ACC112 (cell line): ENCODE data around the gene MTF2.

Source experiments
- H2AFZ ChIP-seq: fragments of 200-600 bp; sonication (generic); one replicate; pipeline ENCODE4 v1.6.0; 2017; ENCODE audit warnings: antibody characterized with exemption, low read length; ENCODE audit not compliant: unreplicated experiment
- H3K27ac ChIP-seq: fragments of 200-600 bp; sonication (generic); 2 replicates; pipeline ENCODE4 v1.5.1; 2014; ENCODE audit warnings: low read depth, mild to moderate bottlenecking, antibody characterized with exemption, low read length, moderate library complexity
- H3K27me3 ChIP-seq: fragments of 200-600 bp; sonication (generic); 2 replicates; pipeline ENCODE4 v1.6.1; 2014; ENCODE audit warnings: mild to moderate bottlenecking, antibody characterized with exemption, low read length, moderate library complexity, mixed read lengths; ENCODE audit not compliant: insufficient read depth
- H3K36me3 ChIP-seq: fragments of 200-600 bp; sonication (generic); 2 replicates; pipeline ENCODE4 v1.6.1; 2016; ENCODE audit warnings: mild to moderate bottlenecking, antibody characterized with exemption, low read length, moderate library complexity, mixed read lengths; ENCODE audit not compliant: insufficient read depth
- H3K4me1 ChIP-seq: fragments of 200-600 bp; sonication (generic); one replicate; pipeline ENCODE4 v1.6.1; 2016; ENCODE audit warnings: low read length, mixed read lengths; ENCODE audit not compliant: insufficient read depth, unreplicated experiment, control insufficient read depth
- H3K4me3 ChIP-seq: fragments of 200-600 bp; sonication (generic); 2 replicates; pipeline ENCODE4 v1.5.1; 2014; ENCODE audit warnings: mild to moderate bottlenecking, low read depth, low read length
- H3K79me2 ChIP-seq: fragments of 200-600 bp; sonication (generic); one replicate; pipeline ENCODE4 v1.6.0; 2016; ENCODE audit warnings: low read length; ENCODE audit not compliant: control insufficient read depth, unreplicated experiment, insufficient read depth

Gene MTF2

GRCh38 chr1:93047618-93048017 is 31.5 kb upstream of the MTF2 start:
- no peak overlapping the region for H2AFZ ChIP-seq

GRCh38 chr1:93051961-93052360 is 27.1 kb upstream of the MTF2 start:
- no peak overlapping the region for H3K4me3 ChIP-seq
- H3K79me2 ChIP-seq: no peaks in the 10 kb centered on the region
- H2AFZ ChIP-seq: no peak overlapping the region
- H3K4me1 ChIP-seq: no peaks in the 10 kb centered on the region
- no peaks in the 10 kb centered on the region for H3K36me3 ChIP-seq
- H3K27ac ChIP-seq: no peak overlapping the region
- peaks cover 26% of the 10 kb centered on the region for H3K27me3 ChIP-seq

More at GRCh38 chr1:93047618-93048017, 31.5 kb upstream of the MTF2 start:
- Histone ChIP-seq H3K4me1 (no peaks in the 10 kb centered on the region), H3K27me3 (peaks cover 7% of the 10 kb centered on the region; the same call in 1 of the 2 replicates), H3K79me2 (no peaks in the 10 kb centered on the region), H3K27ac (no peak overlapping the region), H3K36me3 (no peaks in the 10 kb centered on the region), H3K4me3 (no peak overlapping the region)

- no peaks in the 10 kb centered on the region for H3K36me3 ChIP-seq
Measured at GRCh38 chr1:93056214-93056613, 22.9 kb upstream of the MTF2 start.

GRCh38 chr1:93056649-93057048 is 22.4 kb upstream of the MTF2 start:
- H3K27me3 ChIP-seq: peaks cover 45% of the 10 kb centered on the region
- no peaks in the 10 kb centered on the region for H3K79me2 ChIP-seq
- no peak overlapping the region for H3K27ac ChIP-seq
- H3K4me3 ChIP-seq: no peak overlapping the region
- no peaks in the 10 kb centered on the region for H3K36me3 ChIP-seq
- no peaks in the 10 kb centered on the region for H3K4me1 ChIP-seq
- H2AFZ ChIP-seq: no peak overlapping the region

More at GRCh38 chr1:93056214-93056613, 22.9 kb upstream of the MTF2 start:
- Histone ChIP-seq H3K79me2 (no peaks in the 10 kb centered on the region), H3K27me3 (peaks cover 45% of the 10 kb centered on the region), H3K4me1 (no peaks in the 10 kb centered on the region), H2AFZ (no peak overlapping the region), H3K4me3 (no peak overlapping the region), H3K27ac (no peak overlapping the region)

GRCh38 chr1:93061895-93062792 is 16.9 kb upstream of the MTF2 start:
- Histone ChIP-seq H3K4me3 (no peak overlapping the region), H2AFZ (no peak overlapping the region), H3K79me2 (no peaks in the 10 kb centered on the region), H3K27ac (no peak overlapping the region), H3K36me3 (no peaks in the 10 kb centered on the region), H3K4me1 (no peaks in the 10 kb centered on the region), H3K27me3 (peaks cover 40% of the 10 kb centered on the region)

- H2AFZ ChIP-seq: peak overlapping the region; percentile 60
- H3K27me3 ChIP-seq: no peaks in the 10 kb centered on the region
- peaks cover 25% of the 10 kb centered on the region for H3K79me2 ChIP-seq
- no peak overlapping the region for H3K4me3 ChIP-seq
- H3K4me1 ChIP-seq: peaks cover 3% of the 10 kb centered on the region
- no peaks in the 10 kb centered on the region for H3K36me3 ChIP-seq
- no peak overlapping the region for H3K27ac ChIP-seq
Measured at GRCh38 chr1:93076268-93076667, 2.8 kb upstream of the MTF2 start.

GRCh38 chr1:93078203-93078602 is 880 bp upstream of the MTF2 start:
- peak overlapping the region; percentile 93 for H2AFZ ChIP-seq
- H3K4me1 ChIP-seq: peaks cover 12% of the 10 kb centered on the region
- peaks cover 45% of the 10 kb centered on the region for H3K79me2 ChIP-seq
- peak overlapping the region; percentile 36; the same call in 1 of the 2 replicates for H3K27ac ChIP-seq
- peak overlapping the region; percentile 100 for H3K4me3 ChIP-seq
- H3K36me3 ChIP-seq: peaks cover 3% of the 10 kb centered on the region; the same call in 1 of the 2 replicates
- H3K27me3 ChIP-seq: no peaks in the 10 kb centered on the region

- peaks cover 7% of the 10 kb centered on the region for H3K36me3 ChIP-seq
- peaks cover 49% of the 10 kb centered on the region for H3K79me2 ChIP-seq
- H2AFZ ChIP-seq: peak overlapping the region; percentile 93
- peak overlapping the region; percentile 100 for H3K4me3 ChIP-seq
- no peaks in the 10 kb centered on the region for H3K27me3 ChIP-seq
- peaks cover 12% of the 10 kb centered on the region for H3K4me1 ChIP-seq
- peak overlapping the region; percentile 36 for H3K27ac ChIP-seq
Measured at GRCh38 chr1:93078638-93078985, 471 bp upstream of the MTF2 start.

GRCh38 chr1:93079685-93080141 is 630 bp downstream of the MTF2 start:
- Histone ChIP-seq H3K79me2 (peaks cover 60% of the 10 kb centered on the region), H2AFZ (peak overlapping the region; percentile 100), H3K36me3 (peaks cover 15% of the 10 kb centered on the region), H3K4me1 (peaks cover 12% of the 10 kb centered on the region), H3K27me3 (no peaks in the 10 kb centered on the region), H3K4me3 (peak overlapping the region; percentile 100), H3K27ac (peak overlapping the region; percentile 86)

- peaks cover 63% of the 10 kb centered on the region for H3K79me2 ChIP-seq
- H2AFZ ChIP-seq: peak overlapping the region; percentile 14
- no peaks in the 10 kb centered on the region for H3K27me3 ChIP-seq
- H3K36me3 ChIP-seq: peaks cover 15% of the 10 kb centered on the region
- peaks cover 12% of the 10 kb centered on the region for H3K4me1 ChIP-seq
- H3K27ac ChIP-seq: peak overlapping the region; percentile 86
- H3K4me3 ChIP-seq: peak overlapping the region; percentile 100
Measured at GRCh38 chr1:93080179-93080823, 1.2 kb downstream of the MTF2 start.
